GM12873 (cell line): Measurements from ENCODE around the gene SHANK3.

Source experiments
- TF ChIP-seq, protein P1 (sequence below): IDR thresholded peaks from 2 replicates; pipeline ENCODE4 v1.5.1; 2012; ENCODE audit warnings: low read depth, mild to moderate bottlenecking, moderate library complexity, low read length, control low read depth; ENCODE audit not compliant: insufficient read depth; ENCODE audit errors: missing control alignments

The SHANK3 gene

DNA sequence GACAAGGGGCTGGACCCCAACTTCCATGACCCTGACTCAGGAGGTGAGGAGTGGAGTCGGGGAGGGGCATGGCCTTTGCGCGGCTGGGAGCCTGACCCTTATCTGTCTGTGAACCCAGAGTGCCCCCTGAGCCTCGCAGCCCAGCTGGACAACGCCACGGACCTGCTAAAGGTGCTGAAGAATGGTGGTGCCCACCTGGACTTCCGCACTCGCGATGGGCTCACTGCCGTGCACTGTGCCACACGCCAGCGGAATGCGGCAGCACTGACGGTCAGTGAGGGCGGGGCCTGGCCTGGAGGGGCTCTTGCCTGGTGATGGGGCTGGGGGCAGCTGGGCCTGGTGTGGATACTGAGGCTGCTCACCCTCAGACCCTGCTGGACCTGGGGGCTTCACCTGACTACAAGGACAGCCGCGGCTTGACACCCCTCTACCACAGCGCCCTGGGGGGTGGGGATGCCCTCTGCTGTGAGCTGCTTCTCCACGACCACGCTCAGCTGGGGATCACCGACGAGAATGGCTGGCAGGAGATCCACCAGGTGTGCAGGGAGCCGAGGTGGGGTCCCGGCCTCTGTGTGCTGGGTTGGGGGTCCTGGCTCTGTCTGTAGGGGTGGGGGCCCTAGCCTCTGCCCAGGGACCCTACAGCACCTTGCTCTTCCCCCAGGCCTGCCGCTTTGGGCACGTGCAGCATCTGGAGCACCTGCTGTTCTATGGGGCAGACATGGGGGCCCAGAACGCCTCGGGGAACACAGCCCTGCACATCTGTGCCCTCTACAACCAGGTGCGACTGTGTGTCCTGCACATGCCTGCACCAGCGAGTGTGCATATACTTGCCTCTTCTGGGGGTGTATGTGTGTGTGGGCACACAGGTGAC is 6.3 kb downstream of the SHANK3 start:
- TF ChIP-seq, protein P1, sequence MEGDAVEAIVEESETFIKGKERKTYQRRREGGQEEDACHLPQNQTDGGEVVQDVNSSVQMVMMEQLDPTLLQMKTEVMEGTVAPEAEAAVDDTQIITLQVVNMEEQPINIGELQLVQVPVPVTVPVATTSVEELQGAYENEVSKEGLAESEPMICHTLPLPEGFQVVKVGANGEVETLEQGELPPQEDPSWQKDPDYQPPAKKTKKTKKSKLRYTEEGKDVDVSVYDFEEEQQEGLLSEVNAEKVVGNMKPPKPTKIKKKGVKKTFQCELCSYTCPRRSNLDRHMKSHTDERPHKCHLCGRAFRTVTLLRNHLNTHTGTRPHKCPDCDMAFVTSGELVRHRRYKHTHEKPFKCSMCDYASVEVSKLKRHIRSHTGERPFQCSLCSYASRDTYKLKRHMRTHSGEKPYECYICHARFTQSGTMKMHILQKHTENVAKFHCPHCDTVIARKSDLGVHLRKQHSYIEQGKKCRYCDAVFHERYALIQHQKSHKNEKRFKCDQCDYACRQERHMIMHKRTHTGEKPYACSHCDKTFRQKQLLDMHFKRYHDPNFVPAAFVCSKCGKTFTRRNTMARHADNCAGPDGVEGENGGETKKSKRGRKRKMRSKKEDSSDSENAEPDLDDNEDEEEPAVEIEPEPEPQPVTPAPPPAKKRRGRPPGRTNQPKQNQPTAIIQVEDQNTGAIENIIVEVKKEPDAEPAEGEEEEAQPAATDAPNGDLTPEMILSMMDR: no peak

DNA sequence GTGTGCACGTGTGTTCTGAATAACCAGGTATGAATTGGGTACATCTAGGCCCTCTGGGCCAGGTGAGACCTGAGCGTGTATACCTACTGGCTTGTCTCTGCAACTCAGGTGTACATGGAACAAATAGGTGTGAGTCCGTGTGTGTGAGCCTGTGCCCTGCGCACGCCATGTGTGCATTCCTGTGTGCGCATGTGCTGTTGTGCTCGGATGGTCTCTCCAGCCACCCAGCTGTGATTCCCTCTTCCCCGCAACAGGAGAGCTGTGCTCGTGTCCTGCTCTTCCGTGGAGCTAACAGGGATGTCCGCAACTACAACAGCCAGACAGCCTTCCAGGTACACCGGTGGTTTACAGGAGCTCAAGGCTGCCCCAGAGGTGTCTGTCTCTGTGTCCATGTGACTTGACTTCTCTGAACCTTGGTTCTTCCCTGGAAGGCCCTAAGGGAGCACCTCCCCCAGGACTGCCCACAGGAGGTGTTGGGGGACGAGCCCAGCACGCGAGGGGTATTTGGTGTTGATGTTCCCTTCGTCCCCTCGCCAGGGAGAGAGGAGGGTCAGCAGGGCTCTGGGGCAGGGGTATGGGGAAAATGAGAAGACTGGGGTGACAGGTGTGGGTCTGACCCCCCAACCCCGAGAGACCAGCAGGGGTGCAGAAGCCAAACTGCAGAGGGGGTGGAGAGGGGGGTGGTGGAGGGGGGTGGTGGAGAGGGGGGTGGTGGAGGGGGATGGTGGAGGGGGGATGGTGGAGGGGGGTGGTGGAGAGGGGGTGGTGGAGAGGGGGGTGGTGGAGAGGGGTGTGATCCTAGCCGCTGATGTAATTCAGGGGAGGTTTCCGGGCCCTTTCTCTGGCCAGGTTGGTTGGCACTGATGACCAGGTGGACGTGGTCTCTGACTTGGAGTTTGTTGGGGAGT is 10.7 kb downstream of the SHANK3 start:
- TF ChIP-seq, protein P1: no peak

DNA sequence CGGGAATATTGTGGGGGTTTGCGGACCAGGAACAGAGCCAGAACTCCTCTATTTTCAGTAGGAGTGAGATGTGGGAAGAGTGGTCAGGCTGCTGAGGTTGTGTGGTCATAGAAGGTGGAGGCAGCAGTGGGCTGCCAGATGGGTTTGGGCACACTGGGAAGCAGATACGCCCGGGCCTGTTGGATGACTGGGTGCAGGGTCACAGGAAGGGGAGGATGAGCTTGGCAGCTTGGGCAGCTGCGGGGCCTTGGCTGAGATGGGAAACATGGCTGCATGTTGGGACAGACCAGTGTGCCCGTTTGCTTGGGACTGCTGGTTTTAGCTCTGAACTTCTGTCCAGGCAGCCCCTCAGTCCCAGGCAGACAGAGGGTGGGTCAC is 11.4 kb downstream of the SHANK3 start:
- TF ChIP-seq, protein P1: no peak

DNA sequence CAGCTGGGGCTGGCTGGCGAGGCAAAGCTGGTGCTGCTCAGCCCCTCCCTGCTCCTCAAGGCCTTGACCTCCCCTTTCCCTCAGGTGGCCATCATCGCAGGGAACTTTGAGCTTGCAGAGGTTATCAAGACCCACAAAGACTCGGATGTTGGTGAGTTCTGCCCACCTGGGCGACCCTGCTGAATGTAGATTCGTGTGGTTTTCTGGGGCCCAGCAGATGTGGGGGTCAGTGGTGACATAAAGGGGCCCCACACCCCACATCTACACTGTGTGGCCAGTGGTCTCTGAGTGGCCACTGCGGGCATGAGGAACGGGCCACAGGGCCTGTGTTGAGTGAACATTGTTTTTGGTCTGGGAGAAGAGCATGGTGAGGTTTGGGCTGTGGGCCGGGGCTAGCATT is 11.9 kb downstream of the SHANK3 start:
- TF ChIP-seq, protein P1: no peak

DNA sequence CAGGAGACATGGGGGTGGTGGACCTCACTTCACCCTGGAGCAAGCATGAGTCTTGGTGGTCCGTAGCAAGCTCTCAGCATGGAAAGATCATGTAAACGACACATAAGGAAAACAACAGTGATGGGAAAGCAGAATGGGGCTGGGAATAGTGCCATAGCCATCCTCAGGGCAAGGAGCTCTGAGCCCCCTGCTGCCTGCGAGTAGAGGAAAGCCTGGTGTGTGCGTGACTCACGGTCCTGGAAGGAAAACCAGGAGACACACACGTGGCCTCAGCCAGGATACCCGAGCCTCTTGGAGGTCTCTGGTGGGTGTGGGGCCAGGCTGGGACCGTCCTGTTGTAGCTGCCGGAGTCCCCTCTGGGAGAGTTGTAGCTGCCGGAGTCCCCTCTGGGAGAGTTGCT is 12.4 kb downstream of the SHANK3 start:
- TF ChIP-seq, protein P1: no peak

DNA sequence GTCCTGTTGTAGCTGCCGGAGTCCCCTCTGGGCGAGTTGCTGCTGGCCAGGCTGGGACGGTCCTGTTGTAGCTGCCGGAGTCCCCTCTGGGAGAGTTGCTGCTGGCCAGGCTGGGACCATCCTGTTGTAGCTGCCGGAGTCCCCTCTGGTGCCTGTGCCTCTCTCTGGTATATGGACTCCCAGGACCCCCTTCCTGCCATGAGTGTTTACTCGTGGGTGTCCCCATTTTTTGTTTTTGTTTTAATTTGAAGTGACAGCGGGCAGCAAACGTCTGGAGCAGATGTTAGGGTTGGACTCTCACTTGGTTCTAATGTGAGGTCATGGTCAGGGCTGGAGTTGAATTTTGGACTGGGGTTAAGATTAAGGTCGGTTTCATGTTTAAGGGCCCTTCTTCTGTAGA is 14.2 kb downstream of the SHANK3 start:
- TF ChIP-seq, protein P1: no peak

DNA sequence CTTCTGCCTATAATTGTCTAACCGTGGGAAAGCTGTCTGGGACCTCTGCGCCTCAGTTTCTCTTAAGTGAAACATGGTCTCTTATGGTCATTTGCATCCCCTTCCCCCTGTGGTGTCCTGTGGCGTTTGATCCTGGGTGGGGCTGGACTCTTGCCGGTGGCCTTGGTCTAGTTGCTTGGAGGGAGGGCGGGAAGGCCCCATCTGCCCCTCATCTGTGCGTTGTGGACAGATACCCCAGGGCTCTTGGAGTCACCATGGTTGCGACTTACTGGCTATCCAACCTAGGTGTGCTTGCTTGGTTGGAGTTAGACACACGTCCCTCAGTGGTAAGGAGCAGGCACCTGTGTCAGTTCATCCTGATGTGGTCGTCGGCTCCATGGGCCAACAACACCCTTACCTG is 15.2 kb downstream of the SHANK3 start:
- TF ChIP-seq, protein P1: no peak
